NCI-H2107 (cell line): ENCODE results near the gene SLC9B2.

Experiments used
- DNase-seq: peaks from one replicate; lab custom pipeline; 2025; lab: John Stamatoyannopoulos, UW

Gene SLC9B2

DNA sequence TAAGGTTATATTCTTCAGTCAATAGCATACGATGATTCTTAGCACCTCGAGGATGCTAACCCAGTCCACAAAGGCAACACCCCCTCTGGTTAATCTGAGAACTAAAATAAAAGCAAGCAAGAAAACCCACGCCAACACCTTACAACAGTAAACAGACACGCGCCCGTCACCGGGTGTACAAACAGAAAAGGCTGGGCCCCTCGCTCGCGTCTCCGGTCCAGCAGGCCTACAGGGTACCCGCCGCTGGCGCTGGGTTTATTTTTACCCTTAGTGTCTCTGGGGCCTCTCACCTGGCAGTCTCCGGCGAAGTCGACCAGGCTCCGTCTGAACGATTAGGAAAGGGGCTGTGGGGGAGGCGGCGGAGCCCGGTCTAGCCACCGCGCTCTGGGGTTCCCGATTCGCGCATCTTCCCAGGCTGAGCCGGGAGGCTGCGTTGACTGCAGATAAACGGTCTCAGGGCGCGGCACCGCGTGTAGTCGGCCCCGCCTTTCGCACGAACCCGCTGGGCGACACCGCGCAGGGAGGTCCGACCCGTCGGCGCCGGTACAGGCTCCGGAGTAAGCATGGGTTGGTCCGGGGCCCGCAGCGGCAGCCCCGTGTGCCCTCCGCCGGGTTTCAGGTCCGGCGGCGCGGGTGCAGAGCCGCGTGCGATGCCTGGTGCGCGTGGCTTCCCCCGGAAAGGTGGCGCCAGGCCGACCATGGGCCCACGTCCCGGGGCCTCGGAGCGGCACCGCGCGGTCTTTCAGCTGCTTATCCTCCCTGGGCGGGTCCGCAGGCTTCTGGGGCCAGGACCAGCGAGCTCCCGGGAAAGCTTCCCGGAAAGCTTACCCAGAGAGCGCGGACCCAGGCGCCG is 441 bp downstream of the SLC9B2 start:
- DNase-seq, result peak; percentile 9

DNA sequence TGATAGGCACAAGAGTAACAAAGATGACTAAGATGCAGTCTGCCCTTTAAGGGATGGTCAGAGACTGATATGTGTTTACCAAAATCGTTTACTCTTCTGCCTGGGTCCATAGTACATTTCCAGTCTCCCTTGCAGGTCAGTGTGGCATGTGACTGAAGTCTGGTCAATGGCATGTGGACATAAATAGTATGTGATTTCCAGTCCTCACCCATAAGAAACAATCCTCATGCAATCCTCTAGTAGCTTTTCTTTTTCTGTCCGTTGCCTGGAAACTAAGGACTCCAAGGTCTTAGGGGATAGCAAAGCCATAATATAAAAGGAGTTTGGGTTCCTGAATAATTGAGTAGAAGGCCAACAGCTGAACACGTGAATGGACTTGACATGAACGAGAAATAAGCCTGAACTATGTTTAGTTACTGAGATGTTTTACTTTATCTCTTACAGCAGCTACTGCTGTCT is 1.1 kb downstream of the SLC9B2 start:
- no peak for DNase-seq

DNA sequence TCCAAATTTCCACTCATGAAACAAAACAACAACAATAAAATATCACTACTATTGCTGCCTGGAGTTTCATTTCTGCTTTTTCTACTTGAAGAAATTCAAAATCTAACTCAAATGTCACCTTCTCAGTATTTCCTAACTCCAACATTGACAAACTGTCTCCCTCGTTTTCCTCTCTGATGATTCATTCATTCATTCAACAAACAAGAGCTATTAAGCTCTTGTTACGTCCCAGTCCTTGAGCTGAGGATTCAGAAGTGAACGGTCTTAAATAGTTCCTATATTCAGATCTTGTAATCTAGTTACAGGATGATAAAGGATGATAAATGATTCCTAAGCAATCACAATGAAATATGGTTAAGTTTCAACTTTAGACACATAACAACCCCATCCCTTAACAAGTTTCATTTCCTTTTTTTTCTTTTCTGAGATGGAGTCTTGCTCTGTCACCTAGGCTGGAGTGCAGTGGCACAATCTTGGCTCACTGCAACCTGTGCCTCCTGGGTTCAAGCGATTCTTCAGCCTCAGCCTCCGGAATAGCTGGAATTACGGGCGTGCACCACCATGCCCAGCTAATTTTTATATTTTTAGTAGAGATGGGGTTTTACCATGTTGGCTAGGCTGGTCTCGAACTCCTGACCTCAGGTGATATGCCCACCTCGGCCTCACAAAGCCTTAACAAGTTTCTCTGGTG is 1.7 kb downstream of the SLC9B2 start:
- no peak for DNase-seq

DNA sequence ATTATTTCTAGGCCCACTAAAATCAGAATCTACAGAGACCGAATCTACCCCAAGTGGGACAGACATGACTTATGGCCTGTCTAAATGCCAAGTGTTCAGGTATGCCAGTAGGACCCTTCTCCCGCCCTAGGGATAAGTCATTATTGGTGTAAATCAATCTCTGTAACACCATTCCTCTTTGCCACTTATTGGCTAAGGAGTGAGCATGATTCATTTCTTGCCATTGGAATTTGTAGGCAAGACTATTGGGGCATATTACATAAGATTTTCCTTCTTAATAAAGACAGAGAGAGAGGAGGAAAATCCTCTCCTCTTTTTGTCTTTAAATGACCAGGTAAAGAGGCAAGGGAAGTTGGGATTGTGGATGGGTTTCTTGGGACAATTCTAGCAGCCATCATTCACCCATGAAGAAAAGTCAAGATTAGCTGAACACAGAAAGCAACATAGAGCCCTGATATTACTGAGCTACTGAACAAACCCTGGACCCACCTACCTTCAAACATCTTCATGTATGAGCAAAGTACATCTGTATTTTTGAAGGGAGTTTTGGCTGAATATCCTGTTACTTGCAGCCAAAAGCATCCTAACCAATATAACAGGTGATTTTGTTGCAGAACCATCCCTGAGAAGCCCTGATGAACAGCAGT is 2.6 kb downstream of the SLC9B2 start:
- no peak for DNase-seq

DNA sequence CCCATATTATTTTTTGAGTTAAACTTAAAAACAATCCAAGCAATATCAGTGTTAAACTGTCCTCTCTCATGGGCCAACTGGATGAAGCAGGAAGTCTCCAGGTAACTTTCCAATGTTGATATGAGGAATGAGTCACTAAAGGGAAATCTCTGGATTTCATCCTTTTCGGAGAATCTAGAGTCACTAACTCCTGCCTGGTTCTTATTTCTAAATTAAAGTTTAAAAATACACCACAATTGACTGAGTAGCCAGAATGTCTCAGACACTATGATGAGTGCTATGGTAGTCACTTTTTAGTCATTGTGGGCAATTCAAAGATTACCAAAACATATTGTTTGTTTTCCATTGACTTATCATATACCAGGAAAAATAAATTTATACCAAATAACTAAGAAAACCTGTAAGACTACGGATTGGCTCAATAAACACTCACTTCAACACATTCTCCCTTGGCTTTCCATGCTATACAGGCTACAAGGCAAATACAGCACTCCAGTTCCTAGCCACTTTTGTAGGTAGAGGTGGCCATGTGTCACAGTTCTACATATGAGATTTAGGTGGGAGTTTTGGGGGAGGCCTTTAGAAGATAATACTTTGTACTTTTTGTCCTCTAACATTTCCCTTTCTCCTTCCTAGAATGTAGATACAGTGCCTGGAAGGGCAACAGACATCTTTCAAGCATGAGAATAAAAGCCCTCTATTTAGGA is 8.6 kb downstream of the SLC9B2 start:
- no peak for DNase-seq

DNA sequence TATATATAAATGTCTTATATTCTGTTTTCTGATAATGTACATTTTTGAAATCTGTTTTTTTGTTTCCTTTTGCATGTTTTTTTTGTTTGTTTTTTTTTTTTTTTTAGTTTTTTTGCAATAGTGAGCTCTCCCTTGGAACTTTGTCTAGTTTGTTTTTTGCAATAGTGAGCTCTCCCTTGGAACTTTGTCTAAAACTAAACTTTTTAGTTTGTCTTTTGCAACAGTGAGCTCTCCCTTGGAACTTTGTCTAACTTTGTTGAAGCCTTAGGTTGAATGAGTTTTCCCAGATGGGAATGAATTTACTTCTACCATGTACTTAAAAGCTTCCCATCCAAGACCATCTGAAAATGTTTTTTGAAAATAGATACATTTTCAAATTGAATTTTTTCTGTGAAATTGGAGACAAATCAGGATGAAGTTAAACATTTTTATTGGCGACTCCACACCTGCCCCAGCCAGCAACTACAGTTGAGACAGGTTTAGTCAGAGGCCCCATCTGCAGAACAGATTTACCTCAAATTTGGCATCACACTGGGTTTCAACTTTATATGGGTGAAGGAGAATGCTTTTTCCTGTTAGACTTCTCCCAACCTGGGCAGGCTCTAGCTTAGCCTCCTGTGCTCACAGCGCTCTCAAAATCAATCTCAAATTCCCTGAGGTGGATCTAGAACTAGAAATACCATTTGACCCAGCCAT is 16.0 kb downstream of the SLC9B2 start:
- no peak for DNase-seq

DNA sequence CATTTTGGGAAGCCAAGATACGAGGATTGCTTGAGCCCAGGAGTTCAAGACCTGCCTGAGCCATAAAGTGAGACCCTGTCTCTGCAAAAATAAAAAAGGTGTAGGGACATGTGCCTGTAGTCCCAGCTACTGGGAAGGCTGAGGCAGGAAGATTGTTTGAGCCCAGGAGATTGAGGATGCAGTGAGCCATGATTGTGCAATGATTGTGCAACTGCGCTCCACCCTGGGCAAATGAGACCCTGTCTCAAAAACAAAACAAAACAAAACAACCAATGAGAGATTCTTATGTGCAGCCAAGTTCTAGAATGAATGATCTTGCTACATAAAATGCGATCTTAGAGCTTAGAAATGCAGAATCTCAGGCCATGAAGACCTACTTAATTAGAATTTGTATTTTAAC is 22.5 kb downstream of the SLC9B2 start:
- no peak for DNase-seq

DNA sequence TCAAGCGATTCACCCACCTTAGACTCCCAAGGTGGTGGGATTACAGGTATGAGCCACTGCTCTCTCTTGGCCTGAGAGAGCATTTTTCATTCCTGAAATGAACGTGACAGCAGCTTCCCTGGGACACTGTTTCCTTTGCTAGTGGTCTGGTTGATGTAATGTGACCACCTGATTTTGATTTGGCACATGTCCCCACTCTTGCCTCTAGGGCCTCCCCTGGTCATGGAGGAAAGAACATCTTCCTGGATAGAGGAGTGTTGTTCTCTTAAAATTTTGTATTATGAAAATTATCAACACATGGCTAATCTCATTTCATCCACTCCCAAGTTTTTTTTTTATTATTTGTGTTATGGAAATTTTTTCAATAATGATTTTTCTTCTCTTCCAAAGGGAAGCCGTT is 23.8 kb downstream of the SLC9B2 start:
- DNase-seq, result no peak

DNA sequence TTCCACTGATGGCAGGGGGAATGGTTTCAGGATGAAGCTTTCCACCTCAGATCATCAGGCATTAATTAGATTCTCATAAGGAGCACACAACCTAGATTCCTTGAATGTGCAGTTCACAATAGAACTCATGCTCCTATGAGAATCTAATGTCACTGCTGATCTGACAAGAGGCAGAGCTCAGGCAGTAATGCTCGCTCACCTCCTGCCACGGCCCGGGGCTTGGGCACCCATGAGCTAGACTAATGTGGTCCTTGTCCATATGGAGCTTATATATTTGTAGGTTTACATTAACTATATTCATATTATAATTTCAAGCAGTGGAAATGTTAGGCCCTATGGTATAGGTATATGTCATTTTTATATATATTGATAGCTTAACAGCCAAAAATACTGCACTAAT is 24.4 kb downstream of the SLC9B2 start:
- DNase-seq, result no peak

DNA sequence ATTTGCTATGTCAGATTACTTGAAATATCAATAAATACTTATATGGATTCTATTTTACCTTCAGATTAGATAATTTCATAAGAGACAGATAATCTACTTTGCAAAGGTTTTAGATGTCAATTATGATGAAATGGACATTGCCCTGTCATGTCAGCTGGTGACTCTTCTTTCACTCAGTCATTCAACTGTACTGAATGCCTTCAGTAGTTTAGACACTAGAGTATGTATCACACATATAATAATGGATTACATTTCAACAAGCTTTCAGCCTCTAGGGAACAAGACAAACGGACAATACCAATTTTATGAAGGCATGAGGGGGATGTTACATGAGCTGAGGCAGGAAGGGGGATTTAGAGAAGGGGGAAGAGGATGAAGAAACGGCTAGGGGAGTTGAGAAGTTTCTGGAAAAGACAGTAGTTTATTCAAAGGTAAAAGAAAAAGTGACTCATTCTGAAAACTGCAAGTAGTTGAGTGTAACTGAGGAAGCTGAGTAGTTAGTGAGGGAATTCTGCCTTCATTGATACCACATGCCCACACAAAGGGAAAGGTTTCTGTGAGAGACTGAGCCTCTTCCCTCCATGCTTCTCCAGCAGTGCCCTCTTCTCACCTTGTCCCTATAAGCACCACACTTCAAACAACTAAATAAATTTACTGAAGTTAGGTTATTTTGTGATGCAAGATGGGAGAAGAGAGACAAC is 25.7 kb downstream of the SLC9B2 start:
- no peak for DNase-seq

DNA sequence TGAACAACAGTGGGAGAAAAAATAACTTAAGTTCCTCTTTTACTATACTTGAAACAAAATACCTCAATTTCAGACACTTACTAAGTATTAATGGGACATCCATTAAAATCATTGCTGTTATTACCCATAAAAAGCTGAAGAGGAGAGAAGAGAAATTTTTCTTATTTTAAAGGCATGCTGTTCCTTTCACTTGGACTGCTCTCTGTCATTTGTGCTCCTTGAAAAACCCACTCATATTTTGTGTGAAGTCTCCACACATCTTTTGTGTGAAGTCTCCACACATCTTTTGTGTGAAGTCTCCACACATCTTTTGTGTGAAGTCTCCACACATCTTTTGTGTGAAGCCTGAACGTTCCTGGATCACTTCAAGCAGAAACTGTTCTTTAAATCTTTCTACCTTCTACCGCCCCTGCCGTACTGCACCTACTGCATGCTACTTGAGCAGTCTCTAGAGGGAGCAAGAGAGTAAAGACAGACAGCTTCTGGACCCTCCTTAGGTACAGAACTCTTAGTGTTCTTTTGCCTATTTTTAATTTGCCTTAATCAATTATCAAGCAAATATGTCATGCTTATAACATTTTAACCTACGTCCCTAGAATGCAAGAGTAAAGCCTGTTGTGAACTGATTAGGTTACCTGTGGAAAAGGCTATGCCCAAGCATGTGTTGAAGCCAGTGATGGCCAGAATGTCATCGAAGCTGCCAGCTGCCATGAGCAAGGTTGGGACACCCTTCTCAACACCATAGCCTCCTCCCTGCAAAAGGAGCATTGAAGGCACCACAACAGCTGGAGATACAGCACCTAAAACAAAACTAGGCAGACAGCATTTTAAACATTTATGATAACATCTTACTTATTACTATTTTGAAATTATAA is 29.9 kb downstream of the SLC9B2 start:
- DNase-seq, result no peak

DNA sequence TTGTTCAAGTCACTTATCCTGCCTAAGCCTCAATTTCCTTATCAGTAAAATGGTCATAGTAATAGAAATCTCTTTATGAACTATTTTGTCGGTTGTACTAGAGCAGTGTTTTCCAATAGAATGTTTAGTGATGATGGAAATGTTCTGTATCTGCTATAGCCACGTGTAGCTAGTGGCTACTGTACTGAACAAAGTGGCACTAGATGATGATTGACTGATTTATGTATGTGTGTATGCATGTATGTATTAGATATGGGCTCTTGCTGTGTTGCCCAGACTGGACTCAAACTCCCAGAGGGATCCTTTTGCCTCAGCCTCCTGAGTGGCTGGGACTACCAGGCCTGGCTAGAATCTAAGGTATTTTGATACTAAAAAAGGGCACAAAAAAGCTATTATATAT is 32.4 kb downstream of the SLC9B2 start:
- no peak for DNase-seq

DNA sequence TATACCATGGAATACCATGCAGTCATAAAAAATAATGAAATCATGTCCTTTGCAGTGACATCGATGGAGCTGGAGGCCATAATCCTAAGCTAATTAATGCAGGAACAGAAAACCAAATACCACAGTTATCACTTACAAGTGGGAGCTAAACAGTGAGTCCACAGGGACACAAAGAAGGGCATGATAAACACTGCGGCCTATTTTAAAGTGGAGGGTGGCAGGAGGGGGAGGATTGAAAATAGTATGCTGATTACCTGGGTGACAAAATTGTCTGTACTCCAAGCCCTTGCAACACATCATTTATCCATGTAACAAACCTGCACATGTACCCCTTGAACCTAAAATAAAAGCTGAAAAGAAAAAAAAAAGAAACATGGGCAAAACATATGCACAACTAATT is 40.4 kb downstream of the SLC9B2 start:
- no peak for DNase-seq

DNA sequence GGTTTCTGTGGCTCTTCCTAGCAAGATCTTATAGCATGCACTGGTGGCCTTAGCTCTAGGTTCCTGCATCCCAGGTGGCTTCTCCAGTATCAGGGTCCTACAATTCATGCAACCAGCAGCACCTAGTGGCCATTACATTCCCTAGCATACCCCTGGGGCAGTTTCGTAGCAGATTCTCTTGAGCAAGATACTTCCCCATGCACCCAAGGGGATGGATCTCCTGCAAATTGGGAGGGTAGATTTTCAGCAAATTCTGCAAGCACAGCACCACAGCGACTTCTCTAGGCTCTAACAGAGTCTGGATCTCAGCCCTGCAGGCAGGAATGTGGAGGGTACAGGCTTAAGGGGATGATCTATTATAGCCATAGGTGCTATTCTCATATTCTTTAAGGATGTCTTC is 44.0 kb downstream of the SLC9B2 start:
- DNase-seq, result no peak

DNA sequence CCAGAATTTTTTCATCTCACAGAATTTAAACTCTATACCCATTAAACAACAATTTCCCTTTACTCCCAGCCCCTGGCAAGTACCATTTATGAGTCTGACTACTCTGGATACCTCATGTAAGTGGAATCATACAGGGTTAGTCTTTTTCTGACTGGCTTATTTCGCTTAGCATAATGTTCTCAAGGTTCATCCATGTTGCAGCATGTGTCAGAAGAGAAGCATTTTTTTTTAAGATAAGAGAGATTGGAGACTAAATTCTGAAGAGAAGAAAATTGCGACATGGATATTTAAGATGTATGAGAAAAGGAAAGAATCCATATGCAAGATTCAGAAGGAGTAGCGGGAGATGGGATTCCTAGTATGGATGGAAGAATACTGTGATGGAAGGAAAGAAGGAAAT is 45.8 kb downstream of the SLC9B2 start:
- no peak for DNase-seq

DNA sequence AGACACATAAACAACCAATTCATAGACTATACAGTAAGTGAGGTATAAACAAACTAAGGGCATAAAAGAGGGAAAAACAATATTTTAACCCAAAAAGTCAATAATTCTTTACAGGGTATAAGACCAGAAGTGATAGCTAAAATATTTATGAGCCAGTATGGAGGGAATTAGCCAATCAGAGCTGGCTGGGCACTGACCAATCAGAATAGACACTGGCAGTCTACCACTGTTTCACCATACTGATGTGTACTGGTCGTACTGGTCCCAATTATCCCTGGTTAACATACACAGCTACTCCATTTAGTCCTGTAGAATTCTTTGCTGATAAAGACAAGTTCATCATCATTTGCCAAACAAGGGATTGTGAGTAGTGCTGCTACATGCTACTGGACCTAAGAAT is 47.3 kb downstream of the SLC9B2 start:
- no peak for DNase-seq

DNA sequence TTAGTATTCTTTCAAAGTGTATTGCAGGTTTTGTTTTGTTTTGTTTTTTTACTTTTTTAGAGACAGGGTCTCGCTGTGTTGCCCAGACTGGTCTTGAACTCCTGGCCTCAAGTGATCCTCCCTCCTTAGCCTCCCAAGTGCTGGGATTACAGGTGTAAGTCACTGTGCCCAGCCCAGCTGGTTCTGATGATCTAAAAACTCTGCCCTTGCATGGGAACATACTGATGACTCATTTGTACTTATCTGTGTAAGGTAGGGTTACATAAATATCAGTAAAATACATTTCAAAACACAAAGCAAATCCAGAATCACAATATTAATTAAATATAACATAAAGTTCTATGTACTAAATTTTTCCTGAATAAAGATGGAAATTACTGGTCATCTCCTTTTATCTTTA is 49.7 kb downstream of the SLC9B2 start:
- DNase-seq, result no peak

DNA sequence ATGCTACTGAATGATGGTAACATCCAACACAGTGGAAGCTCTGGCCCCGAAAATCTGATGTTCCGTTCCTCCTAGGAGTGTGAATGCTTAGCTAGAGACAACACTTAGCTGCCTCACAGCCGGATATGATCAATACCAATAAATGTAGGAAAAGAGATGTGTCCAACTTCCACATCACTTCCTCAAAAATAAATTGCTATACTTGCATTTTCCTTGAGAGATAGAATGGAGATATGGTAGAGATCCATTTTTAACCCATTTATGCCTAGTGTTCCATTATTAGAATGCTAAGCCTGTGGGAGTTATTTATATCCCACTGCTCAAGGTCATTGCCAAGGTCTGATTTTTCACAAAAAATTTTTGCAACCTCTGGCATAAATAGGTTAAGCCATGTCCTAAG is 51.6 kb downstream of the SLC9B2 start:
- DNase-seq, result no peak

DNA sequence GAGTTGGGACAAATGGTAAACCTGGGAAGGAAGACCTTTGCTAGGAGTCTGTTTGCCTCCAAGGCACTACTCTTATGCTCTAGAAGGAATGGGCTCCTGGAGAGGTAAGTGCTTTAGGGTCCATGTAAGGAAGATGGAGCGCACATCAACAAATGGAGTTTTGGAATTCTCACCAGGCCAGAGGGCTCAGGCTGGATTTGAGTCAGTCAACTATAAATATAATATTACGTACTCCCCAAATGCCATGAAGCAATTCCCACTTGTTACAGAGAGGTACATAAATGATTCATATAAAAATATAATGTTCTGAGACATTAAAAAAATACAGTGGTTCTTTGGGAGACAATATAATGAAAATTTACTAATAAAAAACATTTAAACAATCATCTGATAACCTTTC is 55.4 kb downstream of the SLC9B2 start:
- DNase-seq, result no peak
